WTC11 (cell line): ENCODE results near the gene FOXP1. TPM values are rescaled to one million over a fixed set of nuclear protein-coding genes. Genes with fewer than 3 reads are reported as not detected.

Source experiments
- ATAC-seq: fragments of 200-7000 bp; cut with Tn5 transposase; 2 replicates; pipeline ENCODE4 v1.10.0; 2021; ENCODE audit warnings: mild to moderate bottlenecking, moderate library complexity
- CTCF ChIA-PET: fragments of 300-600 bp; sonication (Branson Sonifier 250); formaldehyde crosslinking; loops from one replicate; lab custom pipeline; 2021; ENCODE audit warnings: antibody characterized with exemption; lab: Charles Lee
- POLR2A ChIA-PET: fragments of 350-600 bp; sonication (Branson Sonifier 250); formaldehyde crosslinking; loops from one replicate; lab custom pipeline; 2021; ENCODE audit warnings: antibody characterized with exemption; lab: Charles Lee
- DNase-seq: peaks from one replicate; pipeline ENCODE4 v3.0.0; 2021; ENCODE audit warnings: low spot score
- H3K27ac Mint-ChIP-seq: 2 replicates; pipeline ENCODE4 v1.8.0; 2021; ENCODE audit warnings: mixed read lengths
- H3K27me3 Mint-ChIP-seq: 2 replicates; pipeline ENCODE4 v1.8.0; 2021; ENCODE audit warnings: low read depth, mild to moderate bottlenecking, moderate library complexity, mixed read lengths
- H3K36me3 Mint-ChIP-seq: 2 replicates; pipeline ENCODE4 v1.8.0; 2021; ENCODE audit warnings: mixed read lengths
- H3K4me1 Mint-ChIP-seq: 2 replicates; pipeline ENCODE4 v1.8.0; 2022; ENCODE audit warnings: mixed read lengths
- H3K4me3 Mint-ChIP-seq: 2 replicates; pipeline ENCODE4 v1.8.0; 2021; ENCODE audit warnings: mild to moderate bottlenecking, moderate library complexity, mixed read lengths
- H3K9me3 Mint-ChIP-seq: 2 replicates; pipeline ENCODE4 v1.8.0; 2021; ENCODE audit warnings: mixed read lengths
- ATF1 ChIP-seq: sonication (generic); formaldehyde crosslinking; IDR thresholded peaks from 2 replicates; pipeline ENCODE4 v1.8.1; 2023; ENCODE audit warnings: mild to moderate bottlenecking, moderate library complexity, missing genetic modification reagents
- ELF4 ChIP-seq: sonication (generic); formaldehyde crosslinking; IDR thresholded peaks from 2 replicates; pipeline ENCODE4 v1.8.1; 2022; ENCODE audit warnings: low read depth, mild to moderate bottlenecking, moderate library complexity, missing genetic modification reagents
- ETV6 ChIP-seq: sonication (generic); formaldehyde crosslinking; IDR thresholded peaks from 2 replicates; pipeline ENCODE4 v1.8.1; 2022; ENCODE audit warnings: mild to moderate bottlenecking, missing genetic modification reagents
- FOXJ3 ChIP-seq: sonication (generic); formaldehyde crosslinking; IDR thresholded peaks from 2 replicates; pipeline ENCODE4 v1.9.0; 2021; ENCODE audit warnings: missing genetic modification reagents, mild to moderate bottlenecking, borderline replicate concordance
- FOXP1 ChIP-seq: sonication (generic); formaldehyde crosslinking; IDR thresholded peaks from 2 replicates; pipeline ENCODE4 v1.8.0; 2022; ENCODE audit warnings: missing genetic modification reagents, mild to moderate bottlenecking, moderate library complexity, borderline replicate concordance
- MYBL2 ChIP-seq: sonication (generic); formaldehyde crosslinking; IDR thresholded peaks from 2 replicates; pipeline ENCODE4 v1.8.1; 2023; ENCODE audit warnings: mild to moderate bottlenecking, moderate library complexity, missing genetic modification reagents
- NFE2L1 ChIP-seq: sonication (generic); formaldehyde crosslinking; IDR thresholded peaks from 2 replicates; pipeline ENCODE4 v1.8.1; 2023; ENCODE audit warnings: missing genetic modification reagents
- SMAD4 ChIP-seq: sonication (generic); formaldehyde crosslinking; IDR thresholded peaks from 2 replicates; pipeline ENCODE4 v1.8.0; 2022; ENCODE audit warnings: mild to moderate bottlenecking, missing genetic modification reagents
- TEAD1 ChIP-seq: sonication (generic); formaldehyde crosslinking; IDR thresholded peaks from 2 replicates; pipeline ENCODE4 v1.8.0; 2022; ENCODE audit warnings: mild to moderate bottlenecking, missing genetic modification reagents
- ZNF396 ChIP-seq: fragments of 250-450 bp; sonication (Bioruptor Pico); IDR thresholded peaks from 2 replicates; pipeline ENCODE4 v1.8.0; 2021; ENCODE audit warnings: mild to moderate bottlenecking, moderate library complexity, borderline replicate concordance
- total RNA-seq: library from RNA; stranded (reverse); gene quantifications from 3 replicates; pipeline ENCODE4 v1.2.3, GENCODE V29; 2021
- TF ChIP-seq, protein P1 (sequence below): fragments of 250-450 bp; sonication (Bioruptor Pico); IDR thresholded peaks from 2 replicates; pipeline ENCODE4 v1.9.0; 2021; ENCODE audit warnings: mild to moderate bottlenecking, borderline replicate concordance
- TF ChIP-seq, protein P2 (sequence below): sonication (generic); formaldehyde crosslinking; IDR thresholded peaks from 2 replicates; pipeline ENCODE4 v1.8.0; 2022; ENCODE audit warnings: mild to moderate bottlenecking, missing genetic modification reagents
- TF ChIP-seq, protein P3 (sequence below): fragments of 250-450 bp; sonication (Bioruptor Pico); IDR thresholded peaks from 2 replicates; pipeline ENCODE4 v1.9.0; 2021; ENCODE audit warnings: mild to moderate bottlenecking
- TF ChIP-seq, protein P4 (sequence below): sonication (generic); formaldehyde crosslinking; IDR thresholded peaks from 2 replicates; pipeline ENCODE4 v1.8.1; 2022; ENCODE audit warnings: missing genetic modification reagents, borderline replicate concordance
- TF ChIP-seq, protein P5 (sequence below): fragments of 250-450 bp; sonication (Bioruptor Pico); IDR thresholded peaks from 2 replicates; pipeline ENCODE4 v2.1.2; 2022; ENCODE audit warnings: mild to moderate bottlenecking, moderate library complexity
- TF ChIP-seq, protein P6 (sequence below): fragments of 250-450 bp; sonication (Bioruptor Pico); IDR thresholded peaks from 2 replicates; pipeline ENCODE4 v1.9.0; 2021; ENCODE audit warnings: moderate library complexity, mild to moderate bottlenecking, inconsistent platforms, borderline replicate concordance
- TF ChIP-seq, protein P7 (sequence below): sonication (generic); formaldehyde crosslinking; IDR thresholded peaks from 2 replicates; pipeline ENCODE4 v1.8.0; 2023; ENCODE audit warnings: mild to moderate bottlenecking, missing genetic modification reagents

Gene FOXP1
- total RNA-seq, 1 experiment from 2014 or later = 25.8 TPM

DNA sequence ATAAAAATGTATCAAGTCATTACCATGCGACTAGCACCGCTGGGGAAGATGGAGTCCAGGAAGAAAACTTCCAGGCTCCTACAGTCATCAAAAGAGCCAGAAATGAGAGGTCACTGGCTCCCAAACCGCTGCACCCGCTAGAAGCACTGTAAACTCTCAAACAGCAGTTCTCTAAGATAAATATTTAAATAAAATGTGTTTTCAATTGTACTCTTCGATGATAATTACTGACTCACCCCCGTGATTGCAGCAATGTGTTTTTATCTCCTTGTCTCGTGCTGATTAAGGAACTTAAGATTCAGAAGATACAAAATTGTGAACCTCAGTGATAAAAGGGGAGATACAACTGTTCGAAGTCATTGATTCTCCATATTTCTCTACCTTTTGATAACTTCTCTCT is 45.8 kb upstream of the FOXP1 start:
- H3K27ac Mint-ChIP-seq = no peak overlapping the region
- DNase-seq = no peak
- no peaks in the 10 kb centered on the region for H3K36me3 Mint-ChIP-seq
- ChIA-PET POLR2A (no interaction called here), CTCF (no interaction called here)
- no peak for ATAC-seq
- no peaks in the 10 kb centered on the region for H3K27me3 Mint-ChIP-seq
- H3K9me3 Mint-ChIP-seq = peaks cover 18% of the 10 kb centered on the region
- H3K4me1 Mint-ChIP-seq = no peaks in the 10 kb centered on the region
- no peak overlapping the region for H3K4me3 Mint-ChIP-seq
- TF ChIP-seq SMAD4 = no peak
- TF ChIP-seq NFE2L1 = no peak

DNA sequence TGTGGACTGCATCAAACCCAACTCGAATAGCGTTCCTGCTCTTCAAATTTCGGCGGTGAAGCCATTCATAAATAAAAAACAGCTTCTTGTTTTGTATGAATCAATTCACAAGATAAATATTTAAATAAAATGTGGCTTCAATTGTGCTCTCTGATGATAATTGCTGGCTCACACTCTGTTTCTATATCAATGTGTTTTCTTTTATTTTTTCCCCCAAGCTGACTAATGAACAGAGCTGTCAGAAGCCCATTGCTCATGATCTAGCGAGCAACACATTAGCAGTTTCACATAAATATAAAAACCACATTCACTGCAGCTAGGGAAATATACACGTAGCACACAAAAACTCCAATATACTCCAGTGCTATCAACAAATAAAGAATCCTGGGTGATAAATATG is 45.0 kb upstream of the FOXP1 start:
- no peak overlapping the region for H3K27ac Mint-ChIP-seq
- H3K4me3 Mint-ChIP-seq = no peak overlapping the region
- H3K9me3 Mint-ChIP-seq = peaks cover 18% of the 10 kb centered on the region
- no peaks in the 10 kb centered on the region for H3K4me1 Mint-ChIP-seq
- ATAC-seq (no peak), DNase-seq (no peak)
- H3K36me3 Mint-ChIP-seq = no peaks in the 10 kb centered on the region
- ChIA-PET POLR2A (no interaction called here), CTCF (interaction anchor here (0.8 kb wide), 1 partner anchor 11 kb away, joined by 3 read pairs; no protein-coding TSS in a partner anchor)
- TF ChIP-seq MYBL2 (CRISPR knock-in tag) = no peak
- no peak for TF ChIP-seq ZNF396 (CRISPR knock-in tag)
- TF ChIP-seq, protein P1, sequence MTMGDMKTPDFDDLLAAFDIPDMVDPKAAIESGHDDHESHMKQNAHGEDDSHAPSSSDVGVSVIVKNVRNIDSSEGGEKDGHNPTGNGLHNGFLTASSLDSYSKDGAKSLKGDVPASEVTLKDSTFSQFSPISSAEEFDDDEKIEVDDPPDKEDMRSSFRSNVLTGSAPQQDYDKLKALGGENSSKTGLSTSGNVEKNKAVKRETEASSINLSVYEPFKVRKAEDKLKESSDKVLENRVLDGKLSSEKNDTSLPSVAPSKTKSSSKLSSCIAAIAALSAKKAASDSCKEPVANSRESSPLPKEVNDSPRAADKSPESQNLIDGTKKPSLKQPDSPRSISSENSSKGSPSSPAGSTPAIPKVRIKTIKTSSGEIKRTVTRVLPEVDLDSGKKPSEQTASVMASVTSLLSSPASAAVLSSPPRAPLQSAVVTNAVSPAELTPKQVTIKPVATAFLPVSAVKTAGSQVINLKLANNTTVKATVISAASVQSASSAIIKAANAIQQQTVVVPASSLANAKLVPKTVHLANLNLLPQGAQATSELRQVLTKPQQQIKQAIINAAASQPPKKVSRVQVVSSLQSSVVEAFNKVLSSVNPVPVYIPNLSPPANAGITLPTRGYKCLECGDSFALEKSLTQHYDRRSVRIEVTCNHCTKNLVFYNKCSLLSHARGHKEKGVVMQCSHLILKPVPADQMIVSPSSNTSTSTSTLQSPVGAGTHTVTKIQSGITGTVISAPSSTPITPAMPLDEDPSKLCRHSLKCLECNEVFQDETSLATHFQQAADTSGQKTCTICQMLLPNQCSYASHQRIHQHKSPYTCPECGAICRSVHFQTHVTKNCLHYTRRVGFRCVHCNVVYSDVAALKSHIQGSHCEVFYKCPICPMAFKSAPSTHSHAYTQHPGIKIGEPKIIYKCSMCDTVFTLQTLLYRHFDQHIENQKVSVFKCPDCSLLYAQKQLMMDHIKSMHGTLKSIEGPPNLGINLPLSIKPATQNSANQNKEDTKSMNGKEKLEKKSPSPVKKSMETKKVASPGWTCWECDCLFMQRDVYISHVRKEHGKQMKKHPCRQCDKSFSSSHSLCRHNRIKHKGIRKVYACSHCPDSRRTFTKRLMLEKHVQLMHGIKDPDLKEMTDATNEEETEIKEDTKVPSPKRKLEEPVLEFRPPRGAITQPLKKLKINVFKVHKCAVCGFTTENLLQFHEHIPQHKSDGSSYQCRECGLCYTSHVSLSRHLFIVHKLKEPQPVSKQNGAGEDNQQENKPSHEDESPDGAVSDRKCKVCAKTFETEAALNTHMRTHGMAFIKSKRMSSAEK = no peak
- TF ChIP-seq, protein P2, sequence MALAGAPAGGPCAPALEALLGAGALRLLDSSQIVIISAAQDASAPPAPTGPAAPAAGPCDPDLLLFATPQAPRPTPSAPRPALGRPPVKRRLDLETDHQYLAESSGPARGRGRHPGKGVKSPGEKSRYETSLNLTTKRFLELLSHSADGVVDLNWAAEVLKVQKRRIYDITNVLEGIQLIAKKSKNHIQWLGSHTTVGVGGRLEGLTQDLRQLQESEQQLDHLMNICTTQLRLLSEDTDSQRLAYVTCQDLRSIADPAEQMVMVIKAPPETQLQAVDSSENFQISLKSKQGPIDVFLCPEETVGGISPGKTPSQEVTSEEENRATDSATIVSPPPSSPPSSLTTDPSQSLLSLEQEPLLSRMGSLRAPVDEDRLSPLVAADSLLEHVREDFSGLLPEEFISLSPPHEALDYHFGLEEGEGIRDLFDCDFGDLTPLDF (CRISPR knock-in tag) = no peak
- TF ChIP-seq FOXP1 = no peak
- no peak for TF ChIP-seq ATF1 (CRISPR knock-in tag)
- TF ChIP-seq, protein P3, sequence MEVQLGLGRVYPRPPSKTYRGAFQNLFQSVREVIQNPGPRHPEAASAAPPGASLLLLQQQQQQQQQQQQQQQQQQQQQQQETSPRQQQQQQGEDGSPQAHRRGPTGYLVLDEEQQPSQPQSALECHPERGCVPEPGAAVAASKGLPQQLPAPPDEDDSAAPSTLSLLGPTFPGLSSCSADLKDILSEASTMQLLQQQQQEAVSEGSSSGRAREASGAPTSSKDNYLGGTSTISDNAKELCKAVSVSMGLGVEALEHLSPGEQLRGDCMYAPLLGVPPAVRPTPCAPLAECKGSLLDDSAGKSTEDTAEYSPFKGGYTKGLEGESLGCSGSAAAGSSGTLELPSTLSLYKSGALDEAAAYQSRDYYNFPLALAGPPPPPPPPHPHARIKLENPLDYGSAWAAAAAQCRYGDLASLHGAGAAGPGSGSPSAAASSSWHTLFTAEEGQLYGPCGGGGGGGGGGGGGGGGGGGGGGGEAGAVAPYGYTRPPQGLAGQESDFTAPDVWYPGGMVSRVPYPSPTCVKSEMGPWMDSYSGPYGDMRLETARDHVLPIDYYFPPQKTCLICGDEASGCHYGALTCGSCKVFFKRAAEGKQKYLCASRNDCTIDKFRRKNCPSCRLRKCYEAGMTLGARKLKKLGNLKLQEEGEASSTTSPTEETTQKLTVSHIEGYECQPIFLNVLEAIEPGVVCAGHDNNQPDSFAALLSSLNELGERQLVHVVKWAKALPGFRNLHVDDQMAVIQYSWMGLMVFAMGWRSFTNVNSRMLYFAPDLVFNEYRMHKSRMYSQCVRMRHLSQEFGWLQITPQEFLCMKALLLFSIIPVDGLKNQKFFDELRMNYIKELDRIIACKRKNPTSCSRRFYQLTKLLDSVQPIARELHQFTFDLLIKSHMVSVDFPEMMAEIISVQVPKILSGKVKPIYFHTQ (CRISPR knock-in tag) = no peak
- TF ChIP-seq, protein P4, sequence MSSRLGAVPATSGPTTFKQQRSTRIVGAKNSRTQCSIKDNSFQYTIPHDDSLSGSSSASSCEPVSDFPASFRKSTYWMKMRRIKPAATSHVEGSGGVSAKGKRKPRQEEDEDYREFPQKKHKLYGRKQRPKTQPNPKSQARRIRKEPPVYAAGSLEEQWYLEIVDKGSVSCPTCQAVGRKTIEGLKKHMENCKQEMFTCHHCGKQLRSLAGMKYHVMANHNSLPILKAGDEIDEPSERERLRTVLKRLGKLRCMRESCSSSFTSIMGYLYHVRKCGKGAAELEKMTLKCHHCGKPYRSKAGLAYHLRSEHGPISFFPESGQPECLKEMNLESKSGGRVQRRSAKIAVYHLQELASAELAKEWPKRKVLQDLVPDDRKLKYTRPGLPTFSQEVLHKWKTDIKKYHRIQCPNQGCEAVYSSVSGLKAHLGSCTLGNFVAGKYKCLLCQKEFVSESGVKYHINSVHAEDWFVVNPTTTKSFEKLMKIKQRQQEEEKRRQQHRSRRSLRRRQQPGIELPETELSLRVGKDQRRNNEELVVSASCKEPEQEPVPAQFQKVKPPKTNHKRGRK (CRISPR knock-in tag) = no peak
- TF ChIP-seq, protein P5, sequence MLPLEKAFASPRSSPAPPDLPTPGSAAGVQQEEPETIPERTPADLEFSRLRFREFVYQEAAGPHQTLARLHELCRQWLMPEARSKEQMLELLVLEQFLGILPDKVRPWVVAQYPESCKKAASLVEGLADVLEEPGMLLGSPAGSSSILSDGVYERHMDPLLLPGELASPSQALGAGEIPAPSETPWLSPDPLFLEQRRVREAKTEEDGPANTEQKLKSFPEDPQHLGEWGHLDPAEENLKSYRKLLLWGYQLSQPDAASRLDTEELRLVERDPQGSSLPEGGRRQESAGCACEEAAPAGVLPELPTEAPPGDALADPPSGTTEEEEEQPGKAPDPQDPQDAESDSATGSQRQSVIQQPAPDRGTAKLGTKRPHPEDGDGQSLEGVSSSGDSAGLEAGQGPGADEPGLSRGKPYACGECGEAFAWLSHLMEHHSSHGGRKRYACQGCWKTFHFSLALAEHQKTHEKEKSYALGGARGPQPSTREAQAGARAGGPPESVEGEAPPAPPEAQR (CRISPR knock-in tag) = no peak
- TF ChIP-seq TEAD1 (CRISPR knock-in tag) = no peak
- no peak for TF ChIP-seq FOXJ3 (CRISPR knock-in tag)
- no peak for TF ChIP-seq ELF4 (CRISPR knock-in tag)
- TF ChIP-seq, protein P6, sequence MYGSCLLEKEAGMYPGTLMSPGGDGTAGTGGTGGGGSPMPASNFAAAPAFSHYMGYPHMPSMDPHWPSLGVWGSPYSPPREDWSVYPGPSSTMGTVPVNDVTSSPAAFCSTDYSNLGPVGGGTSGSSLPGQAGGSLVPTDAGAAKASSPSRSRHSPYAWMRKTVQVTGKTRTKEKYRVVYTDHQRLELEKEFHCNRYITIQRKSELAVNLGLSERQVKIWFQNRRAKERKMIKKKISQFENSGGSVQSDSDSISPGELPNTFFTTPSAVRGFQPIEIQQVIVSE (CRISPR knock-in tag) = no peak
- no peak for TF ChIP-seq ETV6 (CRISPR knock-in tag)
- TF ChIP-seq, protein P7, sequence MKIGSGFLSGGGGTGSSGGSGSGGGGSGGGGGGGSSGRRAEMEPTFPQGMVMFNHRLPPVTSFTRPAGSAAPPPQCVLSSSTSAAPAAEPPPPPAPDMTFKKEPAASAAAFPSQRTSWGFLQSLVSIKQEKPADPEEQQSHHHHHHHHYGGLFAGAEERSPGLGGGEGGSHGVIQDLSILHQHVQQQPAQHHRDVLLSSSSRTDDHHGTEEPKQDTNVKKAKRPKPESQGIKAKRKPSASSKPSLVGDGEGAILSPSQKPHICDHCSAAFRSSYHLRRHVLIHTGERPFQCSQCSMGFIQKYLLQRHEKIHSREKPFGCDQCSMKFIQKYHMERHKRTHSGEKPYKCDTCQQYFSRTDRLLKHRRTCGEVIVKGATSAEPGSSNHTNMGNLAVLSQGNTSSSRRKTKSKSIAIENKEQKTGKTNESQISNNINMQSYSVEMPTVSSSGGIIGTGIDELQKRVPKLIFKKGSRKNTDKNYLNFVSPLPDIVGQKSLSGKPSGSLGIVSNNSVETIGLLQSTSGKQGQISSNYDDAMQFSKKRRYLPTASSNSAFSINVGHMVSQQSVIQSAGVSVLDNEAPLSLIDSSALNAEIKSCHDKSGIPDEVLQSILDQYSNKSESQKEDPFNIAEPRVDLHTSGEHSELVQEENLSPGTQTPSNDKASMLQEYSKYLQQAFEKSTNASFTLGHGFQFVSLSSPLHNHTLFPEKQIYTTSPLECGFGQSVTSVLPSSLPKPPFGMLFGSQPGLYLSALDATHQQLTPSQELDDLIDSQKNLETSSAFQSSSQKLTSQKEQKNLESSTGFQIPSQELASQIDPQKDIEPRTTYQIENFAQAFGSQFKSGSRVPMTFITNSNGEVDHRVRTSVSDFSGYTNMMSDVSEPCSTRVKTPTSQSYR (CRISPR knock-in tag) = no peak
- no peaks in the 10 kb centered on the region for H3K27me3 Mint-ChIP-seq
